Heart left ventricle (tissue), 13 donors: ENCODE data around the gene ARNT2.

Source experiments
- CTCF ChIP-seq, 12 donors: fragments of 200-600 bp; sonication (generic) in 4 of 12; IDR thresholded peaks; one replicate each; pipeline versions ENCODE4 v1.5.0 to v1.8.0; 2018 to 2022; ENCODE audit warnings: antibody characterized with exemption in 12 of 12, mild to moderate bottlenecking in 5 of 12
- POLR2A ChIP-seq, 2 donors: fragments of 450-650 bp; IDR thresholded peaks; one replicate each; pipeline ENCODE4 v1.6.1; 2017; ENCODE audit warnings: antibody characterized with exemption in 2 of 2, mild to moderate bottlenecking in 2 of 2, moderate library complexity in 2 of 2
- donor health status: ischemic (EF 13 %, LVEDD 7.1; RV severe dilation, severe dysfunction).
- donor health status: DM: no; HTN: yes; CAD: no.
- donor health status: DM: no; HTN: no; CAD: no.
- donor health status: ischemic (EF 25% LVEDD 6.9; RV normal size, moderate dysfunction).
- donor health status: ischemic (EF 25% LVEDD 5.7; RV mildly dilated, moderate dysfunction).
- donor health status: ischemic (EF 35%, LVEDD 5.7; RV mildly dilated, moderate dysfunction).
- donor health status: nonischemic (EF 11% LVEDD 7.7; RV severe dilation, severe dysfunction).
- donor health status: DM: yes; HTN: yes; CAD: no.
- donor health status: PGD.
- donor health status: ischemic (EF 29% LVEDD 5.4; RV normal size, mild dysfunction).
- donor health status: nonischemic (EF 23%, LVEDD 6.1; RV moderate dilation, normal function).

GRCh38 chr15:80437334-80437891 is 33.2 kb downstream of the ARNT2 start:
- TF ChIP-seq CTCF (IDR thresholded peaks at IDR 0.05) (no peak), POLR2A (IDR thresholded peaks at IDR 0.05) (no peak)
